MM.1S (cell line): ENCODE data around the gene CORO1C.

ENCODE experiments used
- CTCF ChIP-seq: fragments of 300-600 bp; sonication (generic); IDR thresholded peaks from 2 replicates; pipeline ENCODE4 v1.5.1; 2016; ENCODE audit warnings: antibody characterized with exemption, low read length, mixed read lengths
- EZH2 ChIP-seq: fragments of 300-600 bp; sonication (generic); optimal IDR thresholded peaks from 2 replicates; pipeline ENCODE3; 2017; ENCODE audit warnings: low read depth, mild to moderate bottlenecking, antibody characterized with exemption, low read length, mixed read lengths

GRCh38 chr12:108649126-108649525, 82.2 kb downstream of the CORO1C start:
- no peak for TF ChIP-seq CTCF
- no peak for TF ChIP-seq EZH2
